GM19240 (cell line): ENCODE results near the gene PPFIA3.
"Not testable (repeated sequence)": the region's sequence is repeated elsewhere in the genome, so short reads cannot be mapped to it uniquely, and the experiment has no call there.

Experiments used
- DNase-seq: peaks from one replicate; pipeline ENCODE4 v3.0.0; 2011; ENCODE audit warnings: low spot score; ENCODE audit not compliant: insufficient read length

Gene PPFIA3

DNA sequence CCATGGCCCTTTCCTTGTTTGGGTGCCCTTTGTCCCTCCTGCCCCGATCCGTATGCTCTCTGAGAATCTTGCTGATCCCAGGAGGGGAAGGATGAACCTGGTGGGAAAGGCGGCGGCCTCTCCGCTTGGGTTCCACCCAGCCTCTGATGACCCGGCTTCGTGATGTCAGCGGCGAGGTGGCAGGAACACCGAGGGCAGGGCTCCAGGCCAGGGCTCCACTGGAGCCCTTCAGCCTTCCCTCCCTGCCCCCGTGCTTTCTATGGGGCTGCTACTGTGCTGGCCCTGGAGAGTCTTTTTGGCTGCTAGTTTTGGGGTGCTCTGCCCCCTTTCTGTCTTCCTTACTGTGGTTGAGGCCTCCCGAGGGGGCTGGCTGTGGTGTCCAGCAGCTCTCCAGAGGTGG is 17.0 kb upstream of the PPFIA3 start:
- DNase-seq, result no peak

DNA sequence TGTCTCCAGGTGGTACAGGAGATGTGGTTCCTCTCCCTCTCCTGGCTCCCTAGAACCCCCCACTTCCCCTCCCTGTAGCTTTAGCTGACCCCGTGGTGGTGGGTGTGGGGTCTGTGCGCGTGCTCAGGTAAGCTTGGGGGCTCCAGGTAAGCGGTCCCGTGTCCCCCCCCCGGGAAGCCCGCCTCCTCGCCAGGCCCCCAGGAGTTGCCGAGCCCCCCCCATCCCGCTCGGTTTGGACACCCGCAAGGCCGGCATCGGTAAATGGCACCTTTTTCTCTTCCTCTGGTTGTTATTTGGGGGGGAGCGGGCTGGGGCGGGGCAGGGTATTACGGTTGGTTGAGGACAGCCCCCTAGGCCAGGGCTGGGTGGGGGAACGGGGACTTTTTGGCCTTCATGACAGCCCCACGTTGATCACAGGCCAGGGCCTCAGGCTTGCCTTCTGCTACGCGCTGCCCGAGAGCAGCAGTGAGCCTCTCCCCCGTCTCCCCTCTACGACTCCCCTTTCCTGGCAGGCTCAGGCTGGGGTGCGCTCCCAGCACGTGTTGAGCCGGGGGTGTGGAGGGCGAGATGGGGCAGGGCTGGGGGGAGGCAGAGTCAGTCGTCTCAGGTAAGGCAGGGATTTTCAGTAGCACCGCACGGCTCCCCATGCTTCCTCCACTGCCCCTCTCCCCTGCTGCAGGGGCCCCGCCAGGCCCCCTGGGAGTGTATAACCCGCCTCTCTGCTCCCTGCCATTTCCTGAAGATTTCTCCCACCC is 15.8 kb upstream of the PPFIA3 start:
- DNase-seq, result no peak

DNA sequence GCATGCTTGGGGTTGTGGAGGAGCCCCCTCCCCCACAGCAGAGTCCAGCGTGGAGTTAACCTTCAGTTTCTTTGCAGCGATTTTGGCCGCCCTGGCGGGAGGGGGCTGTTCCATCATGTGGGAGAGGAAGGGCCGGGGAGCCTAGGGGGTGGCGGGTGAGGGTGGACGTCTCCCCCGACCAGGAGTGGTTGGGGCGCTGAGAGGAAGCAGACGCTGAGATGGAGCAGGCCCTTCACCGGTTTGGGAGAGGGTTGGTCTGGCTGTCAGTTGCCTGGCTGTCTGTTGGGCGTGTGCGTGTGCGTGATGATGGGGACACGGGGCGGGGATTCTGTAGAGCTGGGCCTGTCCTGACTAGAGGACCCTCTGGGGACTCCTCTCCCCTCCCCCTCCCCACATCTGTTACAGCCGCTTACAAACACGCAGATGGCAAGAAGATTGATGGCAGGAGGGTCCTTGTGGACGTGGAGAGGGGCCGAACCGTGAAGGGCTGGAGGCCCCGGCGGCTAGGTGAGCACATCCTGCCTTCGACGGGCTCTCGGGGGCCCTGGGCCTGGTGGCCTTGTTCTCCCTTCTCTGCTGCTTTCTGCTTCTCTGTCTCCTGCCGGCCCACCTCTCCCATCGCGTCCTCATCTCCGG is 15.0 kb upstream of the PPFIA3 start:
- DNase-seq, result no peak

DNA sequence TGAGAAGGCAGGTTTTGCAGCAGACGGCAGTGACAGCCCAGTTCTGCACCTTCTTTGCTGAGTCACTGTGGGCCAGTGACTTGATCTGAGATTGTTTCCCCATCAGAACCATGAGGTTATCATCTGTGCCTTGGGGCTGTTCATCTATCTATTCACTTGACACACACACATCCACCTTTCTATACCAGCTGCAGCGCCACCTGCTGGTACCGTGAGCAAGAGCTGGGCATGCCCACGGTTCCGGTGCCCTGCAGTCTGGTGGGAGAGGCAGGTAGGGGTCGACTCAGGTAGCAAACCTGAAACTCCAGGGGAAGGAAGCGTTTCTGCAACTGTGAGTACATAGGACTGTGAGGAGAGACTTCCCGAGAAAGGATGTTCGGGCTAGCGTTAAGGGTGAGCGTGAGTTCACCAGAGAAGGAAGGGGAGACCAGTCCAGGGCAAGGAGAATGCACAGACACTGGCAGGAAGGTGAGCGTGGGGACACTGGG is 12.7 kb upstream of the PPFIA3 start:
- DNase-seq, result no peak

DNA sequence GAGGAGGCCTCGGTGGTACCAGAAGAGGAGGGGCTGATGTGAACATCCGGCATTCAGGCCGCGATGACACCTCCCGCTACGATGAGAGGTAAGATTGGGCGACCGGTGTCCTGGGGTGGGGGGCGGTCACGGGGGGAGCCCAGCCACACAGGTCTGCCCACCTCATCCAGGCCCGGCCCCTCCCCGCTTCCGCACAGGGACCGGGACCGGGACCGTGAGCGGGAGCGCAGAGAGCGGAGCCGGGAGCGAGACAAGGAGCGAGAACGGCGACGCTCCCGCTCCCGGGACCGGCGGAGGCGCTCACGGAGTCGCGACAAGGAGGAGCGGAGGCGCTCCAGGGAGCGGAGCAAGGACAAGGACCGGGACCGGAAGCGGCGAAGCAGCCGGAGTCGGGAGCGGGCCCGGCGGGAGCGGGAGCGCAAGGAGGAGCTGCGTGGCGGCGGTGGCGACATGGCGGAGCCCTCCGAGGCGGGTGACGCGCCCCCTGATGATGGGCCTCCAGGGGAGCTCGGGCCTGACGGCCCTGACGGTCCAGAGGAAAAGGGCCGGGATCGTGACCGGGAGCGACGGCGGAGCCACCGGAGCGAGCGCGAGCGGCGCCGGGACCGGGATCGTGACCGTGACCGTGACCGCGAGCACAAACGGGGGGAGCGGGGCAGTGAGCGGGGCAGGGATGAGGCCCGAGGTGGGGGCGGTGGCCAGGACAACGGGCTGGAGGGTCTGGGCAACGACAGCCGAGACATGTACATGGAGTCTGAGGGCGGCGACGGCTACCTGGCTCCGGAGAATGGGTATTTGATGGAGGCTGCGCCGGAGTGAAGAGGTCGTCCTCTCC is 11.5 kb upstream of the PPFIA3 start:
- no peak for DNase-seq

DNA sequence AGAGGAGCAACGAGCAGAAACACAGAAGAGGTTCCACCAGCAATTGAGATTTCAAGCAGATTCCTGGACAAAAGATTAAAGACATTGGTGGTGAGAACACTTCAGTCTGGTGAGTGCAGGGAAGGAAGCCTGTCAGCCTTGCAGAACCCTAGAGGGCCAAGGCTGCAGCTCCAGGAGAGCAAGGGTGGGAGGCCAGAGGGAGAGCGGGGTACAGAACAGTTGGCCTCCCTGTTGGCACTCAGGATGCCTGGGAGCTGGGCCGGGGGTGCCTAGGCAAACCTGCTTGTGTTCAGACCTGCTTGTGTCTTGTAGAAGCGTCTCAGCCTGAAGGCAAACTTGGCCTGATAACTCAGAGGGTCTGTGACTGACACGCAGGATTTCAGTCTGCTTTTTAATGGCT is 10.3 kb upstream of the PPFIA3 start:
- DNase-seq, result no peak

DNA sequence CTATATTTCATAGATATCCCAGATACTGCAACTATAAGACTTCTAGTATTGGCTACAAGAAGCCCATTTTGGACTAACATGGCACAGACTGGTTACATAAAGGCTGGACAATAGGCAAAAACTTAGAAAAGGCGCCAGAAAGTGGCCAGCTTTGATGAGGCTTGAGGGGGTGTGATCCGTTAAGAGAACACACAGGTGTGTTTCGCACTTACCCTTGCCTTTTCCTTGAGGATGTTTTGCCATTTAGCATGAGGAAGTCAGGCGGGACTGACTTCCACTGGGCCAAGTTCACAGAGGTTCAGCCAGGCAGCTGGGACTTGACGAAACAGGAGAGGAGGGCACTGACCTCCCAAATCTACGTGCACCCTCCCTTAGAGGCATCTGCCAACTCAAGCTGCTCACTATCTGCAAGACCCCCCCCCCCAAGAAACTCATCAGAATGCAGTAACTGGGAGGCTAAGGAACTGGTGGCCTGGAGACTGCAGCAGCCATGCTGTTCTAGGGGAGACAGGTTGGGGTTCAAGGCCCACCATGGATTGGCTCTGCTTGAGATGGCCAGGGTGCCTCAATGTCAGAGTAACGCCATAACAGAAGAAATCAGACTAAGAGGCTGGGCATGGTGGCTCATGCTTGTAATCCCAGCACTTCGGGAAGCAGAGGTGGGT is 9.6 kb upstream of the PPFIA3 start:
- DNase-seq, result no peak

DNA sequence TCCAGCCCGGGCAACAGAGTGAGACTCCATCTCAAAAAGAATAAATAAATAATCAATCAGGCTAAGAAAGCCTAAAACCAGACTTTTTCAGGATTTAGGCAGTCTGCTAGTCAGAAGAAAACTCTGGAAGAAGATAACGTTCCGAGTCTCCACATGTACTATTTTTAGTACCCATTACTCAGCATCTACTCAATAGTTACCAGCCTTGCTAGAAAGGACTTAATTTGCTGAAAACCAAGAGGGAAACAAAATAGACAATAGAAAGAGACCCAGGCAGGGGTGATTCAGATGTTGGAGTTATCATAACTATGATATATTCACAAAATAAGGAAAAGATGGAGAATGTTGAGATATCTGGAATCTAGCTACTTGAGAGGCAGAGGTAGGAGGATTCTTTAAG is 8.8 kb upstream of the PPFIA3 start:
- no peak for DNase-seq

DNA sequence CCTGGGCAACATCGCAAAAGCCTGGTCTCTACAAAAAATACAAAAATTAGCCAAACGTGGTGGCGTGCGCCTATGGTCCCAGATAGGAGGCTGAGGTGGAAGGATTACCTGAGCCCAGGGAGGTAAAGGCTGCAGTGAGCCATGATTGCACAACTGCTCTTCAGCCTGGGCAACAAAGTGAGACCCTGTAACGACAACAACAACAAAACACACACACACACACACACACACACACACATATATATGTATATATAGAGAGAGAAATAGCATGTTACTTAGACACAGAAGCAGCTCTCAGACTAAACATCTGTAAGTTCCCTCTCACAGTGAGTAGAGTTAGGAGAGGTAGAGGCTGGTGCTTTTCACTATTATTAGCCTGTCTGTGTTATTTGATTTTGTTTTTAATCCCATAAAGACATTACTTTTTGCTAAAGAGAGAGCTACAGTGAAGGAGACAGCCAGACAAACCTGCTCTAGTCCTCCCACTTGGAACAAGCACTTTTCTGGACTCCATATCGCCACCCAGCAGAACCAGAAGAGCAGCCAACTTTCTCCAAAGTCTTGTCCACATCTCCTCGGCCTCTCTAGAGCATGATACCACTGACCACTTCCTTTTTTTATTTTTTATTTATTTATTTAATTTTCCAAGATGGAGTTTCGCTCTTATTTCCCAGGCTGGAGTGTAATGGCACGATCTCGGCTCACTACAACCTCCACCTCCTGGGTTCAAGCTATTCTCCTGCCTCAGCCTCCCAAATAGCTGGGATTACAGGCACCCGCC is 7.9 kb upstream of the PPFIA3 start:
- no peak for DNase-seq

DNA sequence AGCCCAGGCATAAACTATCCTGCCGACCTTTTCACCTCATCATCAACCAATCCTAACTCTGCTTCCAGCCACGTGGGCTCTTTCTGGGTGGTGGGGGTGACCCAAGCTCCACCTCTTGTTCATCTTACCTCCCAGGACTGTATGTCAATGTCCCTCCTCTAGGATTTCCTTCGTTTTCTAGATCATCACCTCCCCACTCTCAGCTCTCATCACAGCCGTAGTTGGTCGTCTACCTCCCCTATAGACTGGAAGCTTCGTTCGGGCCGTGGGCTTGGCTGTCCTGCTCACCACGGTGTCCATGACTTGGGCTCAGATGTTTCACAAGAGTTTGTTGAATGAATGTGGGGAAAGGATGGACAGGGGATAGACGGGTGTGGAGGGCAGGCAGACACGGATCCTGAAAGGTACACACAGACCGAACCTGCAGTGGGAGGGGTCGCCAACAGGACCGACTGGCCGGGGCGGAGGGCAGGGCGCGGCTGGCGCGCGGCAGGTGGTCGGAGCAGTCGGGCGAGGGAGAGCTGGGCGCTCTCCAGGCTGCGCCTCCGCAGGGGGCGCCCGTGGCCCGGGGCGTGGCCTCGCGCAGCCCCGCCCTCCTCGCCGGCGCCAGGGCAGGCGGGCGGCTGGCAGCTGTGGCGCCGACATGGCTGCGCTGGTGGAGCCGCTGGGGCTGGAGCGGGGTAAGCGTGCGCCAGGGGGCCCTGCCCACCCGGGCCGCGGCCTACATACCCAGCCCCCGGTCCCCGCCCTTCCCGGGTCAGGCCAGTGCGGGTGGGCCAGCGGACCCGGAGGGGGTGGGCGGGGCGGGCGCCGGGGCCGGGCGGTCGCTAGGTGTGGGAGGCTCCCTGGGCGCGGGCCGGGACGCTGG is 5.3 kb upstream of the PPFIA3 start, which contains the start of gene LIN7B:
LIN7B (plus strand) TSS at position 609 of the 868 bp plus-strand sequence; CDS start at position 644, 35 bp downstream.
- peak; percentile 94 for DNase-seq

DNA sequence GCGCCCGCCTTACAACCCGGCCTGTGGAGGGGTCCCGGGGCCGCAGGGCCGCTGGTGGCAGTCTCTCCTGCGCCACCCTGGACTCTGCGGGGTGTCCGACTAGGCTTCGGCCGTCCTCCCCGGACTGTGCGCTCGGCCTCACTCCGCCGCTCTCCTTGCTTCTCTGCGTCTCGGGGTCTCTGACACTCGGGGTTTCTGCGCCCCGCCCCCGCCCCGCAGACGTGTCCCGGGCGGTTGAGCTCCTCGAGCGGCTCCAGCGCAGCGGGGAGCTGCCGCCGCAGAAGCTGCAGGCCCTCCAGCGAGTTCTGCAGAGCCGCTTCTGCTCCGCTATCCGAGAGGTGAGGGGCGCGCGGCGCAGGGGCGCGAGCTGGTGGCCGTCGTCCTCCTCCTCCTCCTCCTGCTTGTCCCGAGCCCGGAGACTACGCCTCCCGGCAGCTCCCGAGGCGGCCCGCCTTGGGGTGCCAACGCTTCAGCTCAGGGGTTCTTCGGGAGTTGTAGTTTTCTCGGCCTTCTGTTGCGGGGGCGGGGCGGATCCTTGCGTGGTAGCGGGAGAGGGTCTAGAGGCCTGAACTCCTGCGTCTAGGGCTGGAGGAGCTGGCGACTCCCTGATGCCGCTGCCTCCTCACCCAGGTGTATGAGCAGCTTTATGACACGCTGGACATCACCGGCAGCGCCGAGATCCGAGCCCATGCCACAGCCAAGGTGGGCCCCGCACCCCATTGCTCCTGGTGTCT is 4.5 kb upstream of the PPFIA3 start:
- no peak for DNase-seq

DNA sequence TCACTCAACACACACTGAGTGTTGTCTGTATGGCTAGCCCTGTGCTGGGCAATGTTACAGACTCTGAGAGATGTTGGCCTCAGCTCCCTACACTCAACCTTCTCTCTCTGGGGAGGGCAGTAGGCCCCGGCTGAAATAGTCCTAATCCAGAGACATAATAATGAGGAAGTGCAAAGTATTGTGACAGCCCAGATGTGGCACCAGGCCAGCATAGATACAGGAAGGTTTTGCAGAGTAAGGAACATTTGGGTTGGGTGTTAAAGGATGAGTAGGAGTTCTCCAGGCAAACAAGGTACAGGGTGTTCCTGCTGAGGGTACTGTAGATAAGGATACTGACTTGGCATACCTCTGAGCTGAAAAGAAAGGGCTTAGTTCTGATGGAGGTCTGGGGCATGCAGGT is 2.8 kb upstream of the PPFIA3 start:
- DNase-seq, result no peak

DNA sequence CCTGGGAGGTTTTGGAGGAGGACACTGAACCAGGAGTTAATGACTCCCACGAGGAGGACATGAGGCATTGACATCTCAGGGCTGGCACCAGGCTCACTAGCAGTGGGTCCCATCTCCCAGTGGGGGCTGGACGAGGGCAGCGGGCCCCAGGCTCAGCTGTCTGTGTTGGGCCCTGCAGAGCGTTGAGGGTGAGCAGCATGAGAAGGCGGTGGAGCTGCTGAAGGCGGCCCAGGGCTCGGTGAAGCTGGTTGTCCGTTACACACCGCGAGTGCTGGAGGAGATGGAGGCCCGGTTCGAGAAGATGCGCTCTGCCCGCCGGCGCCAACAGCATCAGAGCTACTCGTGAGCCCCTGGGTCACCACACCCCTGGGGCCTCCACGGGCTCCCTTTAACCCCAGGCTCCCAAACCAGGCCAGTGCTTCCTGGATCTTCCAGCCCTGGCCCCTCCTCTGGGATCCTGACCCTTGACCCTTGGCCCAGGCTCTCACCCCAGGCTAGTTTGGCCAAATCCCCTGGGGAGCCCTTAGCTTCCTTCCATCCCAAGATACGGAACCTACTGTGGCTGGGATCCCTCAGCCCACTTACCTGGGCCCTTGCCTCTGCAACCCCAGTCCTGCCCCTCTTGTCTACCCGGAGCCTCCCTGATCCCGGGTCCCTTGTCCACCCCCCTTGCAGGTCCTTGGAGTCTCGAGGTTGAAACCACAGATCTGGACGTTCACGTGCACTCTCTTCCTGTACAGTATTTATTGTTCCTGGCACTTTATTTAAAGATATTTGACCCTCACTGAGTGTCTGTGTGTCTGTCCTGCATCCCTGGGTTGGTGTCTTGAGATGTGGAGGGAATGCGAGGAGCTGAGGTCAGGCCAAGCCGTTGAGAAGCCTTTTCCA is 1.4 kb upstream of the PPFIA3 start:
- no peak for DNase-seq

DNA sequence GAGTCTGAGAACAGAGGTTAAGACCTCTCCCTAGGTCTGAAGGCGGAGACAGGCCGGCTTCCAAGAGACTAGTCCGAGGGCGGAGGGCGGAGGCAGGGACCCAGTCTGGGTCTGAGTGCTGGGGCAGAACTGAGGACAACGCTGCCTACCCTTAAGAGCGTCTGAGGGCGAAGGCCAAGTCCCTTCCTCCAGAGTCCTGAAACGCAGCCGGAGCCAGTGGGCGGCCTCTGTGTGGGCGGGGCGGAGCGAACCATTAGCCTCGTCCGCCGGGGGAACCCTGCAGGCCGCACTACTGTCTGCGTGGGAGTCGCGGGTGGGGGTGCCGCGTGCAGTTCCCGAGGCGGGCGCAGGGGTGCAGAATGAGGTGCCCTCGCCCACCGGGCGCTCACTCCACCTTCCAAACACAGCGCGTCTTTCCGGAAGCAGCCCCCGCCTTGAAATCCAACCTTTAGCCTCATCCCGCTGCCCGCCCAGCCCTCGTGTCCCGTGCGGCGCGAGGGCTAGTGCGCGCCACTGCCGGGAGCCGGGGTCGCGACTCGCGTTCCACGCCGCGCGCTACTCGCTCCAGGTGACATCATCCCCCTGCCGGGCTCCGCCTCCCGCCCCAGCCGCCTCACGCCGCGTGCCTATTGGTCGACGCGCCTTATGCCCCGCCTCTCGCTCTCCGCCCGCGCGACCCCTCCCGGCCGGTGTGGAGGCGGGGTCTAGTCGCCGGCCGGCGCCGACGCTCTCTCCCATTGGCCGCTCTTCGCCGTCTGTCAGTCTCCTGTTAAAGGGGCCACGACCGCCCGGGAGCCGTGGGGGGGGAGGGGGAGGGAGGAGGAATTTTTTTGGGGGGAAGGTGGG is 556 bp upstream of the PPFIA3 start, which contains the start of gene C19orf73:
C19orf73 (minus strand) TSS at position 579 of the 846 bp plus-strand sequence; CDS start at position 458, 121 bp downstream.
- peak; percentile 83 for DNase-seq

DNA sequence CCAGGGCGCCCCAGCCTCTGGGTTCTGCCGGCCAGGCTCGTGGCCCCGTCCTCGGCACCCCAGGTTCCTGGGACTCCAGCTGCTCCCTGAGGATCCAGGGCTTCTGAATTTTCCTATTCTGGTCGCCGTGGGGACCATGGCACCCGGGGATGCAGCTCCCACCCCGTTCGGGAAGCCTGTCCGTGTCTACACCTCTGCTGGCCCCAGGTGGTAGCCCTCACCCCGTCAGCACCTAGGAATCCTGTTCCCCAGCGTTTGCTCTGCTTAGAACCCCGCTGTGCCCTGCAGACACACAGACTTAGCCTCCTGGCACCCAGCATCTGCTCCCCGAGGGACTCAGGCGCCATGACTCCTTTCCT is 960 bp downstream of the PPFIA3 start:
- no peak for DNase-seq

DNA sequence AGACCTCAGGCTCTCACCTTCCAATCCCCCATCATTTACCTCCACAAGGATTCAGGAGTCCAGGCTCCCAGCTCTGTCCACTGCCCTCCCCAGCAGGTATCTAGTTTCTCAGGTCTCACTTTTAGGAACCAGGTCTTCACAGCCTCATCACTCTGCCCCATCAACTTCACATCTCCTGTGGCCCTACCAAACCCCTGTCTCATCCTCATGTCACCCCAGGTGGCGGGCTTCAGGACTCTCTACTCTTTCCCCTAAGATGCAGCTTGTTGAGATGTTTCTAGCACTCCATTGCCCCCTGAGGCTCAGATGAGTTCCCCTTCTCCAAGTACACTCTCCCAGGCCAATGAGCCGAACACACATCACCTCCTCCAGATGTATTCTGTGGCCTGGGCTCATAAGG is 1.5 kb downstream of the PPFIA3 start:
- no peak for DNase-seq

DNA sequence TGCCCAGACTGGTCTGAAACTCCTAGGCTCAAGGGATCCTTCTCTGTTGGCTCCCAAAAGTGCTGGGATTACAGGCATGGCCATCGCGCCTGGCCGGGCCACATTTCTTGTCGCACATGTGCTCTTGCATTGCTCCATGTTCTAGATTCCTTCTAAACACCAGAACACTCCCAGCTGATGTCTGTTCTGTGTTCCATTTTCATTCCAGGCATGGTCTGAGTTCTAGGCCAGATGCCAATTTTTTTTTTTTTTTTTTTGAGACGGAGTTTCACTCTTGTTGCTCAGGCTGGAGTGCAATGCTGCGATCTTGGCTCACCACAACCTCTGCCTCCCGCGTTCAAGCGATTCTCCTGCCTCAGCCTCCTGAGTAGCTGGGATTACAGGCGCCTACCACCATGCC is 2.5 kb downstream of the PPFIA3 start:
- DNase-seq, result not testable (repeated sequence)
